Esophagus squamous epithelium (tissue), 5 donors: ENCODE data around the gene MFF. TPM values are rescaled to one million over a fixed set of nuclear protein-coding genes. Genes with fewer than 3 reads are reported as not detected.
"Not testable (repeated sequence)": the region's sequence is repeated elsewhere in the genome, so short reads cannot be mapped to it uniquely, and the experiment has no call there.

Experiments
- DNase-seq: peaks from one replicate; lab custom pipeline; 2025; lab: John Stamatoyannopoulos, UW
- H3K27ac ChIP-seq, 4 donors: fragments of 200-600 bp; sonication (generic); one replicate each; pipeline ENCODE4 v1.5.1; 2016 to 2019; ENCODE audit warnings: mild to moderate bottlenecking in 1 of 4
- H3K27me3 ChIP-seq, 4 donors: fragments of 200-600 bp; sonication (generic); 1 replicate in 3 of 4; 2 replicates in 1 of 4; pipeline versions ENCODE4 v1.5.1 to v1.6.0; 2017 to 2021; ENCODE audit warnings: antibody characterized with exemption in 1 of 4
- H3K36me3 ChIP-seq, 3 donors: fragments of 200-600 bp; sonication (generic); one replicate each; pipeline ENCODE4 v1.5.1; 2016 to 2019
- H3K4me1 ChIP-seq, 3 donors: fragments of 200-600 bp; sonication (generic); one replicate each; pipeline ENCODE4 v1.5.1; 2017 to 2019
- H3K4me3 ChIP-seq, 4 donors: fragments of 200-600 bp; sonication (generic); 1 replicate in 3 of 4; 2 replicates in 1 of 4; pipeline ENCODE4 v1.5.1; 2016 to 2019; ENCODE audit warnings: mild to moderate bottlenecking in 2 of 4, moderate library complexity in 1 of 4
- H3K9me3 ChIP-seq, 3 donors: fragments of 200-600 bp; sonication (generic); one replicate each; pipeline ENCODE4 v1.5.1; 2016 to 2019
- POLR2A ChIP-seq, 4 donors: fragments of 450-650 bp; IDR thresholded peaks; one replicate each; pipeline ENCODE4 v1.6.1; 2017; ENCODE audit warnings: antibody characterized with exemption in 4 of 4, mild to moderate bottlenecking in 4 of 4, moderate library complexity in 3 of 4
- WGBS, 2 donors: methylation state at CpG; one replicate each; pipeline ENCODE4 v1.1.5; 2018; 5-methylcytosine and 5-hydroxymethylcytosine counted together
- intact Hi-C: fragments of 100-400 bp; cut with DNase I; formaldehyde crosslinking; loops from one replicate; pipeline ENCODE4 v1.15.0; 2022
- total RNA-seq, 4 donors: library from RNA; depleted of rRNA; stranded (reverse); fragments of >200 nt; gene quantifications; one replicate each; pipeline ENCODE4 v1.1.0, GENCODE V29; 2016
- TF ChIP-seq, protein P1 (sequence below), 6 experiments: fragments of 450-650 bp in 4 of 6; fragments of 200-600 bp in 2 of 6; sonication (generic) in 2 of 6; IDR thresholded peaks; one replicate each; pipeline ENCODE4 v1.5.1; 2016 to 2019; ENCODE audit warnings: antibody characterized with exemption in 6 of 6, mild to moderate bottlenecking in 4 of 6, moderate library complexity in 4 of 6
- donor health status: DM: yes; HTN: yes; CAD: no.

MFF gene
- total RNA-seq, 4 donors from 2014 or later: 66.8 to 91.0 (median 84.8) TPM

DNA sequence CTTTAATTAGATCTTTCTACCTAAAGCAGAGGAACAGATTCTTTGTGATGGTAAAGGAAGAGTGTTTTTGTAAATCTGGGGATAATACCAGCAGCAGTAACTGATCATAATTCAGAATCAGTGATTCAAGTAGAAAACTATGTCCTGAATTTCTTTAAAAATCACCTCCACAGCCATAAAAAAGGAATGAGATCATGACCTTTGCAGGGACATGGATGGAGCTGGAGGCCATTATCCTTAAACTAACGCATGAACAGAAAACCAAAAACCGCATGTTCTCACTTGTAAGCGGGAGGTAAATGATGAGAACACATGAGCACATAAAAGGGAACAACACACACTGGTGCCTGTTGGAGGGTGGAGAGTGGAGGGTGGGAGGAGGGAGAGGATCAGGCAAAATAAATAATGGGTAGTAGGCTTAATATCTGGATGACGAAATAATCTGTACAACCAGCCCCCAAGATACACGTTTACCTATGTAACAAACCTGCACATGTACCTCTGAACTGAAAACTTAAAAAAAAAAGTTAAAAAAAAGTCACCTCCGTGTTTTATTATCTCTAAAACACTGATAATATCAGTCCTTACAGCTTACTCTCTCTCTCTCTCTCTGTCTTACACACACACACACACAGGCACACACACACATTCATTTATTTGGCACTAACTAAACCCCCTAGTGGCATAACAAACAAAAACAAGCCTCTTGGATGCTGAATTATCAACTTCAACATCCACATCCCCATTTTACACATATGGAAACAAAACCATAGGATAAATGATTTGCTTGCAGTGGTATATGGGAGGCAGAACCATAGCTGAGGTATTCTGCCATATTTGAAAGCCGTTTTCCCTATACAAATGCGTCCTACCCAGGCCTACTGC lies 52.7 kb downstream of the MFF start:
- 56 to 59% methylated on average over 8 of the region's 8 CpGs for WGBS, 2 donors
- no peak for TF ChIP-seq POLR2A (IDR thresholded peaks at IDR 0.05)
- TF ChIP-seq, protein P1, sequence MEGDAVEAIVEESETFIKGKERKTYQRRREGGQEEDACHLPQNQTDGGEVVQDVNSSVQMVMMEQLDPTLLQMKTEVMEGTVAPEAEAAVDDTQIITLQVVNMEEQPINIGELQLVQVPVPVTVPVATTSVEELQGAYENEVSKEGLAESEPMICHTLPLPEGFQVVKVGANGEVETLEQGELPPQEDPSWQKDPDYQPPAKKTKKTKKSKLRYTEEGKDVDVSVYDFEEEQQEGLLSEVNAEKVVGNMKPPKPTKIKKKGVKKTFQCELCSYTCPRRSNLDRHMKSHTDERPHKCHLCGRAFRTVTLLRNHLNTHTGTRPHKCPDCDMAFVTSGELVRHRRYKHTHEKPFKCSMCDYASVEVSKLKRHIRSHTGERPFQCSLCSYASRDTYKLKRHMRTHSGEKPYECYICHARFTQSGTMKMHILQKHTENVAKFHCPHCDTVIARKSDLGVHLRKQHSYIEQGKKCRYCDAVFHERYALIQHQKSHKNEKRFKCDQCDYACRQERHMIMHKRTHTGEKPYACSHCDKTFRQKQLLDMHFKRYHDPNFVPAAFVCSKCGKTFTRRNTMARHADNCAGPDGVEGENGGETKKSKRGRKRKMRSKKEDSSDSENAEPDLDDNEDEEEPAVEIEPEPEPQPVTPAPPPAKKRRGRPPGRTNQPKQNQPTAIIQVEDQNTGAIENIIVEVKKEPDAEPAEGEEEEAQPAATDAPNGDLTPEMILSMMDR (IDR thresholded peaks at IDR 0.05): no peak

DNA sequence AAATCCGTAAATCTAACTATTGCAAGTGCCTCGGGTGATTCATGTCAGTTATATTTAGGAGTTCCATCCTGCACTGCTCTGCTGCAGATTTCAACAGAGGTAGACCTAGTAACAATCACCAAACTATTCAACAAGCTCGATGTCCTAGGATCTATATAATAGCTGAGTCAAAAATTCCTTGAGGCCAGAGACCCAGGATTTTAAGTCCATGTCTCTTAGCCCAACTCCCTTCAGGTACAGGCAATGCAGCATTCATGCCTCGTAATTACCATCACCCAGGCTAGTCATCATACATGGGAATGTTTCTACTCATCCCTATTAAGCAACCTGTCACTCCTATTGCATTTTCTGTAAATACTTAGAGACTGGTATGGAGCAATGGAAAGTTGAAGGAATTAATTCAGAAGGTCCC lies 53.3 kb downstream of the MFF start:
- no peaks in the 10 kb centered on the region for H3K36me3 ChIP-seq
- no peak for TF ChIP-seq POLR2A (IDR thresholded peaks at IDR 0.05)
- TF ChIP-seq, protein P1 (IDR thresholded peaks at IDR 0.05): no peak
- intact Hi-C loops: no loop called here
- no peaks in the 10 kb centered on the region for H3K4me1 ChIP-seq
- DNase-seq: no peak
- peaks cover 0 to 26% (median 0%) of the 10 kb centered on the region in 4 donors for H3K27me3 ChIP-seq
- WGBS, 2 donors: 56 to 58% methylated on average over 4 of the region's 4 CpGs
- no peak overlapping the region for H3K27ac ChIP-seq
- no peaks in the 10 kb centered on the region for H3K9me3 ChIP-seq
- H3K4me3 ChIP-seq: no peak overlapping the region

More for the DNA sequence above, 52.7 kb downstream of the MFF start:
- no peak for DNase-seq
- intact Hi-C loops: no loop called here
- Histone ChIP-seq H3K4me1 (no peaks in the 10 kb centered on the region), H3K4me3 (no peak overlapping the region), H3K27me3 (peaks cover 0 to 24% (median 0%) of the 10 kb centered on the region in 4 donors), H3K9me3 (no peaks in the 10 kb centered on the region), H3K36me3 (no peaks in the 10 kb centered on the region), H3K27ac (no peak overlapping the region)

DNA sequence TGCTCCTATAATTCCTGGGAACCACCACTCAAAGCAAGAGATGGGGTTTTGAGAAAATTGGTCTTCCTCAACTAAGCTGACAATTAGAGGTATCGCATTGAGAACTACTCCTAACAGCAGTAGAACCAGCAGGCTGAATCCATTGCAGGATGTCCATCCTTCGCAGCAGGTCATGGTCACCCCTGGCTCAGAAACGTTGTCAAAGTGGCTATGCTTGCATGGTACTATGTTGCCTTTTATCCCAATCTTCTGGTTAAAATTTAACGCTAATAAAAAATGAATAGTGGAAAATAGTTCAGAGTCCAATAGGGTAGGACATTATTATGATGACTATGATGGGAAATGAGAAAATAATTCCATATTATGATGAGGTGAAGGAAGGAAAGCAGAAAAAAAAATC lies 54.0 kb downstream of the MFF start, which contains the start of gene TM4SF20:
Gene TM4SF20, minus strand, starts transcription at position 212 of the 400 bp plus-strand sequence. Its CDS starts 38 bp downstream, at position 174.
- no peak for DNase-seq
- 86 to 93% methylated on average over 4 of the region's 4 CpGs for WGBS, 2 donors
- intact Hi-C loops: no loop called here

DNA sequence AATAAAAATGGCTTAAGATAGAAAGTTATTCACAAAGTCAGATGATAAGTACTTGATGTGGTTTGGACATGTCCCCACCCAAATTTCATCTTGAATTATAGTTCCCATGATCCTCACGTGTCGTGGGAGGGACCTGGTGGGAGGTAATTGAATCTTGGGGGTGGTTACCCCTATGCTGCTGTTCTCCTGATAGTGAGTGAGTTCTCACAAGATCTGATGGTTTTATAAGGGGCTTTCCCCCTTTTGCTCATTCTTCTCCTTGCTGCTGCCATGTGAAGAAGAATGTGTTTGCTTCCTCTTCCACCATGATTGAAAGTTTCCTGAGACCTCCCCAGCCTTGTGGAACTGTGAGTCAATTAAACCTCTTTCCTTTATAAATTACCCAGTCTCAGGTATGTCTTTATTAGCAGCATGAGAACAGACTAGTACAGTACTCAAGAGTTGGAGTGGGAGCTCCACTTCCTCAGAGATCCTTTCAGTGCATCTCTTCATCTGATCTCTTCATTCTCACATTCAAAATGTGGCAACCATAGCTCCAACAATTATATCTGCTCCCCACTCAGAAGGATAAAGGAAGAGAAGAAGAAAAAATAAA lies 57.3 kb downstream of the MFF start:
- WGBS, 2 donors: 67 to 93% methylated on average over 2 of the region's 2 CpGs
- H3K27ac ChIP-seq, H3K36me3 ChIP-seq, DNase-seq, H3K4me3 ChIP-seq, intact Hi-C loops, H3K9me3 ChIP-seq: not testable (repeated sequence)
- Histone ChIP-seq H3K4me1 (peaks cover 0 to 13% (median 7%) of the 10 kb centered on the region in 3 donors), H3K27me3 (peaks cover 0 to 21% (median 0%) of the 10 kb centered on the region in 4 donors)

More for the DNA sequence above, 54.0 kb downstream of the MFF start, which contains the start of gene TM4SF20:
- Histone ChIP-seq H3K4me3 (no peak within 1 kb of the TSS), H3K4me1 (no peaks in the 10 kb centered on the region), H3K9me3 (no peaks in the 10 kb centered on the region), H3K36me3 (no peaks in the 10 kb centered on the region), H3K27ac (no peak within 1 kb of the TSS), H3K27me3 (peaks cover 0 to 26% (median 0%) of the 10 kb centered on the region in 4 donors)
- no peak for TF ChIP-seq POLR2A (IDR thresholded peaks at IDR 0.05)
- TF ChIP-seq, protein P1 (IDR thresholded peaks at IDR 0.05): no peak

DNA sequence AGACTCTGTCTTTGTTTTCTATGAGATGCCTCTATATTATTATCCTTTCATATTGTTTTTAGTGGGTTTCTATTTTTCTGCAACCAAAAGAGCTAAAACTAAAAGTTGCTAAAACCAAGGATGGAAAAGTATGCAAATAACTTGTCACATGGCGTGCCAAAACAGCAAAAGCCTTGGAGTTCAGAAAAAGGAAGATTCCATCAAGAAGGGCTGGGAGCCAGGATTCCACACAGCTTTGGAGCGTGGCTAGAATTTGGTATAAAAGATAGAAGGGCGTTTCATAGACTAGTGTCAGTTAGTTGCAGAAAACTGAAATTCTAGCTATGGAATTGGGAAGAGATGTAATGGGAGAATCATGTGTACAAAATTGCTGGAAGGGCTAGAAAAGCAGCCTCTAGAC lies 58.6 kb downstream of the MFF start:
- H3K9me3 ChIP-seq: no peaks in the 10 kb centered on the region
- peaks cover 0 to 26% (median 14%) of the 10 kb centered on the region in 3 donors for H3K4me1 ChIP-seq
- intact Hi-C loops: no loop called here
- DNase-seq: no peak
- WGBS, 2 donors: 50 to 66% methylated on average over 3 of the region's 3 CpGs
- H3K36me3 ChIP-seq: no peaks in the 10 kb centered on the region
- no peak for TF ChIP-seq POLR2A (IDR thresholded peaks at IDR 0.05)
- TF ChIP-seq, protein P1 (IDR thresholded peaks at IDR 0.05): no peak
- H3K27me3 ChIP-seq: peaks cover 0 to 15% (median 0%) of the 10 kb centered on the region in 4 donors
- no peak overlapping the region for H3K27ac ChIP-seq
- no peak overlapping the region for H3K4me3 ChIP-seq
